ENCODE results near the gene TAF9B.
"Not testable (repeated sequence)": the region's sequence is repeated elsewhere in the genome, so short reads cannot be mapped to it uniquely, and the experiment has no call there.

Gene TAF9B, protein sequence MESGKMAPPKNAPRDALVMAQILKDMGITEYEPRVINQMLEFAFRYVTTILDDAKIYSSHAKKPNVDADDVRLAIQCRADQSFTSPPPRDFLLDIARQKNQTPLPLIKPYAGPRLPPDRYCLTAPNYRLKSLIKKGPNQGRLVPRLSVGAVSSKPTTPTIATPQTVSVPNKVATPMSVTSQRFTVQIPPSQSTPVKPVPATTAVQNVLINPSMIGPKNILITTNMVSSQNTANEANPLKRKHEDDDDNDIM
- total RNA-seq: 12.5 to 19.4 (median 15.7) reads per million in 4 donors

DNA sequence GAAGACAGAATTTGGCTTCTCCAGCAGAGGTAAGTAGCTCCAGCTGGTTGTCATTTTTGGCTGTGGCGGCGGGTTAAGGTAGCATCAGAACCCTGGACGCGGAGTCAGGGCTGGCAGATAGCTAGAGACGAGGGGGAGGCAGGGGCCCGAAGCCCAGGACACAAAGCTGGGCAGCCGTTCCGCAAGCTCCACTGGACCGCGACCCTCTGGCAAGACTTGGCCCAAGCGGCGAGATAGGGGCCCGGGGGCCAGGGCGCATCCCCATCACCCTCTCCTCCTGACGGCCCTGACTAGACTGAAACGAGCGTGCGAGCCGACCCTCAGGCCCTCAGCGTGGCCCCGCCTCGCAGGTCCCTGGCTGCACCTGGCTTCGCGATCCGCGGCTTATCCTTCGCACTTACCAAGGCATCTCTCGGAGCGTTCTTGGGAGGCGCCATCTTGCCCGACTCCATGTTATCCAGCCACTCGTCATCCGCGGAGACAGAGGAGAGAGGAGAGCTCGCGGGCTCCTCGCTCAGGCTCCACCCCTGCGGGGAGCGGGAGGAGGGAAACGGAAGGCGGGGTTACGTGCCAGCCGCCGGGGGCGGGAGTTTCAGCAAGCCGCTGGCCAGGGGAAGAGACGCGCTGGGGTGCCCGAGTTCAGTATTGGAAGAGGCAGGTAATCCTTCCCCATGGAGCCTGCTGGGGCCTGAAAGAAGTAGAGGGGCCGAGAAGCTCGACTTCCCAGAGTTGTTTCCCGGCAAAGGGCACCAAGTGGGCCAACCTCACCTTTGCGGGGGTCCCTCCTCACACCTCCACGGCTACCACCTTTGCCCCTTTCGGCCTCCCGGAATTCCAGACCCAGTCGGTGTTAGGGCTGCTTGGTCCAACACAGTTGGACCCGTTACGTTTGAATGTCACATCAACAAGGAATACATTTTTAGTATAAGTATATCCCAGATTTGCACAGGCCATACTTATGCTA, at the start of gene TAF9B:
Gene TAF9B (minus strand): TSS at position 491 of the 964 bp plus-strand sequence. CDS start 39 bp downstream, at position 452.
- DNase-seq: peak; percentile 63 to 87 (median 77)

DNA sequence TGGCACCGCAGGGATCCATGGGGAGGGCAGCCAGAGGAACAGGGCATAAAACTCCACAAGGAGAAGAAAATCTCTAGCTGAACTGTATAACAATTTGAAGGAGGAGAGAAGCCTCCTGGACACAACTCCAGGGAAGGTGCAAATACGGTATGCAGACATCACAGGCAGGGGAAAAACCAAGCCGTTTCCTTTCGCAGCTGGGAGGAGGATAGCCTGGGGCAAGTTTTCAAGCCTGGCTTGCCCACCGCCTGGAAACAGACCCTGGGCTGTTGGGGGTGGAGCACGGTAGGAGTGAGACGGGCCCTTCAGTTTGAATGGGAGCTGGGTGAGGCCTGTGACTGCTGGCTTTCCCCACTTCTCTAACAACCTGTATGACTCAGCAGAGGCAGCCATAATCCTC, 43.4 kb upstream of the TAF9B start:
- DNase-seq: no peak

DNA sequence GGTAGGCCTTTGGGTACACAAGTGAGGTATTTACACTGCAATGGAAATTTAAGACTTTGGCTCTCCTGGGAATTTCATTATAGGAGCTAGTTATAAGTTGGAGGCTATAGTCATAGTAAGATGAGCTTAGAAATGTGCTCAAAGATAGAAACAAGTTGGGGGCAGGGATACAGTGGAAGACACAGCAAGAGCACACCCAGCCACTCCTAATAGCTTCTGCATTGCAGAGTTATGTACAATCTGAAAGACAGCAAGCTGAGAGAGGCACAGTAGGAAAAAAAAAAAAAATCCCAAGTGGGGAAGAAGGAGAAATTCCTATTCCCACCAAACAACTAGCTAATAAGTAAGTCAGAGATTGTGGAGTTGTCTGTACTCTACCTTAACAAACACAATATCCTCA, 41.9 kb upstream of the TAF9B start:
- DNase-seq: no peak

DNA sequence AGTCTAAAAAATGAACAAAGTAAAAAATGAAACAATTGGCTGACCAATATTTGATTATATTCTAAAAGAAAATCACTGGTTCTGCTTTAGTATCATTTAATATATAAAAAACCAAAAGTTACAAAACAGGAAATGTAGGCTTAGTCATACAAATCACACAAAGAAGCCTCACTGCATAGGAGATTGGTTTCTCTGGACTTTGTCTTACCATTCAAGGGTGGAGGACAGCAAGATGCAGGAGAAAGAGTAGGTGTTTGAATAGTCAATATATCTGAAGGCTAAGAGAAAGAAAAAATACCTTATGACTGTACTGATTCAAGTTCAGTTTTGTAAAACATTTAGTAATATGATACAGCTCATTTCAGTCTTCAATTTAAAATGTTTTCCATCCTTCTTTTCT, 28.6 kb upstream of the TAF9B start:
- peak in 1 of 5 donors; percentile 3 for DNase-seq

DNA sequence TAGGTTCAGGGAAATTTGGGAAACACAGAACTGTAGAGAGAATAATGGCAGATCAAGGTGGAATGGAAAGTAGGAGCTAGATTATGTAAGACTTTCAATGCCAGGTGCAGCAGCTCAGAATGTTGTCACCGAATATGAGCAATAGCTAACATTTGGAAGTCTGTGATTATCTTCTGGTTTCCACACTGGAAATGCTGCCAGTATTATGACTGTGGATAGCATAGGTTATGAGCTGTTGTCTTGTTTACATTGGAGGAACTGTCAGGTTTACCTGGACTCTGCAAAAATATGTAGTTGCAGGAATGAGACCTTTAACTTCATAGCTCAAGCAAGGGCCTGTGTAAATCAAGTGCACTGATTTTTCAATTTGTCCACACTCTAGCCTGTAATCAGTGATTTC, 26.0 kb upstream of the TAF9B start:
- no peak for DNase-seq

DNA sequence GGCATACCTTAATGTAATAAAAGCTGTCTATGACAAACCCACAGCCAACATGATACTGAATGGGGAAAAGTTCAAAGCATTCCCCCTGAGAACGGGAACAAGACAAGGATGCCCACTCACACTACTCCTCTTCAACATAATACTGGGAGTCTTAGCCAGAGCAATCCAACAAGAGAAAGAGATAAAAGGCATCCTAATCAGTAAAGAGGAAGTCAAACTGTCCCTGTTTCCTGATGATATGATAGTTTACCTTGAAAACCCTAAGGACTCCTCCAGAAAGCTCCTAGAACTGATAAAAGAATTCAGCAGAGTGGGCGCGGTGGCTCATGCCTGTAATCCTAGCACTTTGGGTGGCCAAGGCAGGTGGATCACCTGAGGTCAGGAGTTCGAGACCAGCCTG, 23.7 kb upstream of the TAF9B start:
- DNase-seq: not testable (repeated sequence)

DNA sequence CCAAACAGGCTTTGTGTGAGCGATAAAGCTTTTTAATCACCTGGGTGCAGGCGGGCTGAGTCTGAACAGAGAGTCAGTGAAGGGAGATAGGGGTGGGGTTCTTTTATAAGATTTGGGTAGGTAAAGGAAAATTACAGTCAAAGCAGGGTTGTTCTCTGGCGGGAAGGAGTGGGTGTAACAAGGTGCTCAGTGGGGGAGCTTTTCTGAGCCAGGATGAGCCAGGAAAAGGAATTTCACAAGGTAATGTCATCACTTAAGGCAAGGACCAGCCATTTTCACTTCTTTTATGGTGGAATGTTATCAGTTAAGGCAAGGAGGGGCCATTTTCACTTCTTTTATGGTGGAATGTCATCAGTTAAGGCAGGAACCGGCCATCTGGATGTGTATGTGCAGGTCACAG, 21.3 kb upstream of the TAF9B start:
- DNase-seq: not testable (repeated sequence)

DNA sequence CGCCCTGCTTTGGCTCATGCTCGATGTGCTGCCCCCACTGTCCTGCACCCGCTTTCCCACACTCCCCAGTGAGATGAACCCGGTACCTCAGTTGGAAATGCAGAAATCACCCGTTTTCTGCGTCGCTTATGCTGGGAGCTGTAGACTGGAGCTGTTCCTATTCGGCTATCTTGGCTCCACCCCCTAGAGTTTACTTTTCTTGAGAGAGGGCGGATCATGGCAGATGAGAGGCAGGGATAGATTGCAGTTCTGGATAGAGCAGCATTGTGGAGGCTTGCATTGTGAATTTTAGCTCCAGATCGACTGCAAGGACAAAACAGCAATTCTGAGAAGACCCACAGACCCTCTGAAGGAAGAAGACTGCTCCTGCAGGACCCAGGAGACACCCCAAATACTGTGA, 18.4 kb upstream of the TAF9B start:
- DNase-seq: not testable (repeated sequence)

DNA sequence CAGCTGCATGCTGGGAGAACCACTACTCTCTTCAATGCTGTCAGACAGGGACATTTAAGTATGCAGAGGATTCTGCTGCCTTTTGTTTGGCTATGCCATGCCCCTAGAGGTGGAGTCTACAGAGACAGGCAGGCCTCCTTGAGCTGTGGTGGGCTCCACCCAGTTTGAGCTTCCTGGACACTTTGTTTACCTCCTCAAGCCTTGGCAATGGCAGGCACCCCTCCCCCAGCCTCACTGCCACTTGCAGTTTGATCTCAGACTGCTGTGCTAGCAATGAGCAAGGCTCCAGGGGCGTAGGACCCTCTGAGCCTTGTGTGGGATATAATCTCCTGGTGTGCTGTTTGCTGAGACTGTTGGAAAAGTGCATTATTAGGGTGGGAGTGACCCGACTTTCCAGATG, 17.9 kb upstream of the TAF9B start:
- DNase-seq: not testable (repeated sequence)

DNA sequence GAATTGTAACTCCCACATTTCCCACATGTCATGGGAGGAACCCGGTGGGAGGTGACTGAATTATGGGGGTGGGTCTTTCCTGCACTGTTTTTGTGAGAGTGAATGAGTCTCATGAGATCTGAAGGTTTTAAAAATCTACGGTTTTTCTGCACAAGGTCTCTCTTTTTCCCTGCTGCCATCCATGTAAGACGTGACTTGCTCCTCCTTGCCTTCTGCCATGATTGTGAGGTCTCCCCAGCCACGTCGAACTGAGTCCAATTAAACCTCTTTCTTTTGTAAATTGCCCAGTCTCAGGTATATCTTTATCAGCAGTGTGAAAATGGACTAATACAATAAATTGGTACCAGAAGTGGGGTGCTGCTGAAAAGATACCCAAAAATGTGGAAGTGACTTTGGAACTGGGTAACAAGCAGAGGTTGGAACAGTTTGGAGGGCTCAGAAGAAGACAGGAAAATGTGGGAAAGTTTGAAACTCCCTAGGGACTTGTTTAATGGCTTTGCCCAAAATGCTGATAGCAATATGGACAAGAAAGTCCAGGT, 7.6 kb upstream of the TAF9B start:
- not testable (repeated sequence) for DNase-seq

DNA sequence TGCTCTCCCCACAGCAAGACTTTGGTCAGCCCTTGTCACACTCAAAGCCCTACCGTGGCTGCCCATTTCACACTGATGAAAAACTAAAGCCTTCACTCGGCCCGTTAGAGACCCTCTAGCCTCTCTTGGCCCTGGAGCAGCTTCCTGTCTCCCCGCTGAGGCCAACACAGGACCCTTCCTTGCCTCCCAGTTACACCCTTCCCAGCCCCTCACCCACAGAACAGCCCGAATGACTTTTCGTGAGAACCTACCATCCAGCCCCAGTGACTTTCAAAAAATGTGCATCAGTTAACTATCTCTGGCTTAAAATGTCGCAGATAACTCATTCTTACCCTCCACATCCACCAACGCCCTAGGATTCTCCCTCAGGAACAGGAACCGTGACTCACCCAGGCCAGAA, 756 bp upstream of the TAF9B start:
- no peak for DNase-seq

DNA sequence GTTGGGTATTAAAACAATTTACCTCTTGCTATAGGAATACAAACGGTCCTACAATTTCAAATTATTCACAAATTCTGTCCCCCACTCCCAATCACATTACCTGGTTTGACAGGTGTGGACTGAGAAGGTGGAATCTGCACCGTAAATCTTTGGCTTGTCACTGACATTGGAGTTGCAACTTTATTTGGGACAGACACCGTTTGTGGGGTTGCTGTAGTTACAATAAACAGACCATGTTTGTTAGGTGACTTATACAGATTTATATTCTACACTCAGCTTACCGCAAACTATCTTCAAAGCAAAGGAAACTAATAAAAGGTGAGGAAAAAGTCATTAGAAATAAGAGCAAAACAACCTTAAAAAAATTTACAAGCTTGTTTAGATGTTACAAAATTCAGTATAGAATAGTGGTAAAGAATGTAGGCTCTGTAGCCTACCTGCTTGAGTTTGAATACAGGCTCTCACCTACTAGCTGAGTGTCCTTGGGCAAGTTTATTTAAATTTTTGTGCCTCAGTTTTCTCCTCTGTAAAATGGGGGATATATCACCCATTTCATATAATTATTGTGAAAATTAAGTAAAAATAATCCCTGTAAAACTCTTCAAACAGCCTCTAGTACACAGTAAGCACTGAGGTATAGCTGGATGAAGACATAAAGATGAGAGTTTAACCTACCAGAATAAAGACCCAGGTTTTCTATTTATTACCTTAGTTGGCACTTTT, 6.1 kb downstream of the TAF9B start:
- no peak for DNase-seq

DNA sequence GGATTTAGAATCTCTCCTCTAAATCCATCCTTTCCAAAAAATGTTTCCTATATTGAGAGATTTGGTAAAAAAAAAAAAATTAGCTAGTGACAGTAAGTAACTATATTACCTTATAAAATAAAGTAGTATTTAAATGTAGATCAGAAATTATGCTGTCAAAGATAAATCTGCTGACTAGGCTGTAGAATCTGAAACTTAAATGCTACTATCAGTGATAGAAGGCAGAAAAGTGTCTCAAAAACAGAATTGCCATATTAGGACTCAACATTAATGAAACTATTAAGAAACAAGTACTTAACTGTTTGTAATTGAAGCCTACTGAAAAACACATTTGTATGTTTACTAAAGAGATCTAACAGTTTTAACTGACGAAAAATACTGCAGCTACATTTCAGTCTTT, 8.3 kb downstream of the TAF9B start:
- no peak for DNase-seq

DNA sequence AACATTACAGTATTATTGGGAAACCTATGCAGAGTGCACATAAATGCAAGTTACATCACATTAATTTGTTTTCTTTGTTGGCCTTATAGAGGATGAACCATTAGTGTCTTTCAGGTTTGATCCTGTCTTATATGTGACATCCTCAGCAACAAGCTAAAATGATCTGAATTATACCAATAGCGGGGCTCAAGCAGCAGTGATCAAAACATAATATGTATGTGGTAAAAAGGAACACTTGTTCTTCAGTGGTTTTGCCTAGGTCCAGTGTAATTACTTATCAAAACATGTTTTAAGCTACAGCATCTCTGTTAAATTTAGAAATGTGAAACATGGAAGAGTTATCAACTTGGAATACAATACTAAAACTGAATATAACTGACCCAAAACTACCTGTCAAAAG, 9.1 kb downstream of the TAF9B start:
- DNase-seq: no peak

DNA sequence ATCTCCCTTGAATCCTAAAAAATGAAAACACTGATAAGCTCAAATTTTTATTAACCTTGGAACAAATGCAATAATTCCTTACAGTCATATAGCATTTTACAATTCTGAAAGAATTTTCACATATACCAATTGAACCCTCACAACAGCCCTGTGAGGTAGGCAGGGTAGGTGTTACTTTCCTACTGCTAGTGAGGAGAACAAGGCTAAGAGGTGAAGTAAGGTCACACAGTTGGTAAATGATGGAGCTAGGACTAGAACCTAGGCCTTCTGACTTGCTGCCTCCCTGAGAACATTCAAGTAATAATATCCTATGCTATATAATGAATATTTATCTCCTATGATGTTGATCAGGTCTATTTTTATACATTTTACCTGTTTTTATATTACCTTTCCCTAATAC, 9.7 kb downstream of the TAF9B start:
- DNase-seq: no peak

DNA sequence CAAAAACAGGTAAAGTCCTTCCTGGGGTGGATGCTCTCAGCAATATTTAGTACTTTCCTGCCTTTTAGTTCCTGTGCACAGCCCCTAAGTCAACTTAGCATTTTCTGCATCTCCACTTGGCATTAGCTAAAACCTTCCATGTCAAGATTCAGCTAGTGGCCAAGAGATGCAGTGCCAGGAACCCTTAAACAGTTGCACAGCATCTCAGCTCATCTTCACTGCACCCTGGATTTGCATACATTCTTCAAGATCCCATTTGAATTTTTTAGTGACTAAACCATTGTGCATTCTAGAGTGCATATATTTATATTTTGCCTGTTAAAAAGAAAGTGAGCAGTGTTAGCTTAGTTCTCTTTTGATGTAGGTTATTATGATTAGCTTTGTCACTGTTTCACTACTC, 13.7 kb downstream of the TAF9B start:
- not testable (repeated sequence) for DNase-seq

DNA sequence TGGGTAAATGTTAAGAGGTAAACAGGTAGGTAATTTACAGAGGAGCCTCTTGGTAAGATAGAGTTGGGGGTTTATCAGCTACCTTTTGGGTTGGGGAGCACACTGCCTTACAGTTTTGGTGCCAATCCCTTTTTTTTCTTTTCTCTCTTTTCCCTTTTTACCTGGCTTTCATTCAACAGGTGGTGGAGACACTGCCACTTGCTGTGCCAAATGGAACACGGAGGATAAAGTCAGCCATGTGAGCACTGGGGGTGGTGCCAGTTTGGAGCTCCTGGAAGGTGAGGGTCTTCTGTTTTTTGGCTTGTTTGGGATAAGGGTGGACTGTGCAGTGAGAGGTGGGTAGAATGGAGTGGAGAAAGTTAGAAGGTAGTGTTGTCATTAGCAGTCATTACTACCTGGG, 14.3 kb downstream of the TAF9B start:
- DNase-seq: no peak

DNA sequence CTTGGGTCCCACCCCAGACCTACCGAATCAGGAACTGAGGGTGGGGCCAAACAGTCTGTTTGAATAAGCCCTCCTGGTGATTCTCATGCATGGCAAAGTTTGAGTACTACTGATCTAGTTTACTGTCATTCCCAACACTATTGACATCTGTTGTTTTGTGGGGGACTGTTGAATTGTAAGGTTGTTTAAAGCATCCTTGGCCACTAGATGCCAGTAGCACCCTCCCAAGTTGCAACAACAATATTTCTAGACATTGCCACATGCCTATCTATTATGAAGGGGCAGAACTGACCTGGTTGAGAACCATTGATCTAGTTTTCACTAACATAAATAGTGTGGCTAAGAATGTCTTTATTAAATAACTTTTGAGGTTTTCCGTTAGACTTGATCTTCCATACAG, 15.1 kb downstream of the TAF9B start:
- DNase-seq: no peak

DNA sequence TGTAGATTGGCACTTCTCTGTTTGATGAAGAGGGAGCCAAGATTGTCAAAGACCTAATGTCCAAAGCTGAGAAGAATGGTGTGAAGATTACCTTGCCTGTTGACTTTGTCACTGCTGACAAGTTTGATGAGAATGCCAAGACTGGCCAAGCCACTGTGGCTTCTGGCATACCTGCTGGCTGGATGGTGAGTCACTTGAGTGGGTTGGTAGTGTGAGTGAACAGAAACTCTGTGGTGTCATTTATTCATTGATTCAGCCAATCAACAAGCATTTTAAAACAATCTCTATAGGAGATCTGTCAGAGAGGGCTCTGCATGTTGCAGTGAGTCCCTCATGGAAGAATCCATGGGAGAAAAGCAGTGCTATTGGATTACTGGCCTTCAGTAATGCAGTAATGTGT, 16.3 kb downstream of the TAF9B start:
- DNase-seq: no peak

DNA sequence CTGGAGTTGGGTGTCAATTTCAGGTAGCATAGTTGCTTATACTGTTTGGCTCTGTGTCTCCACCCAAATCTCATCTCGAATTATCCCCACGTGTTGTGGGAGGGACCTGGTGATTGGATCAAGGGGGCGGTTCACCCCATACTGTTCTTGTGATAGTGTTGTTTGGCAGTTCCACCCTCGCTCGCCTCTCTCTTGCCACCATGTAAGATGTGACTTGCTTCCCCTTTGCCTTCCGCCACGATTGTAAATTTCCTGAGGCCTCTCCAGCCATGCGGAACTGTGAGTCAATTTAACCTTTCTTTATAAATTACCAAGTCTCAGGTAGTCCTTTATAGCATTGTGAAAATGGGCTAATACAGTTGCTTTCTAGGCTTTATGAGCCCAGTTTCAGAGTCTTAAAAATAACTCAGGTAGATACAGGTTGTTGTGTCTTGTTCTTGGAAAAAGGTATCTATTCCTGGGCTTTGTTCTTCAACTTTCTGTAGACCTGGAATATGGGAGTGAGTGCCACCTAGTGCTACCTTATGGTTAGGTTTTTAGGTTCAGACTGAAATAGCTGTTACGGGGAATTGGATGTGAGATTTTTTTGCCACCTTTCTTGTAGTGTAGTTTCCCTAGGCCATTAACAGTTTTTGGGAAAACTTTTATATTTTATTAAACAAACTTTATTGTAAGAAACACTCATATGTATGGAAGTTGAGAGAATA, 19.8 kb downstream of the TAF9B start:
- no peak for DNase-seq

DNA sequence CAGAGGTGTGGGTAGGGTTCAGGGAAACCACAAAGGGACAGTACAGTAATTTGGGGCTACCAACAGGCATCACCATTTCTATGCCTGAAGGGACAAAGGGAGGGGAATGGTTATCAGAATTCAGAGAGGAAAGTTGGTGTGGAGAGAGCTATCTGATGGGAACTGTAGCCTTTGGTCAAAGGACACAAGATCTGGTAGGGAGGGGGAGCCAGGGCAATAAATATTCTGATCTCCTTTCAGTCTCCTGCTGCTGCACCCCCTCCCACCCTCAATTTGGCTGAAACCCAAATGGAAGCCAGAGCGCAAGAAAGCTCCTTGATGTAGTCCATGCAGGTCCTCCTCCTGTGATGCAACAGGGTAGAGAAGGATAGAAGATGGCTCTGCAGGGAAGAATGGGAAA, 20.8 kb downstream of the TAF9B start:
- no peak for DNase-seq

DNA sequence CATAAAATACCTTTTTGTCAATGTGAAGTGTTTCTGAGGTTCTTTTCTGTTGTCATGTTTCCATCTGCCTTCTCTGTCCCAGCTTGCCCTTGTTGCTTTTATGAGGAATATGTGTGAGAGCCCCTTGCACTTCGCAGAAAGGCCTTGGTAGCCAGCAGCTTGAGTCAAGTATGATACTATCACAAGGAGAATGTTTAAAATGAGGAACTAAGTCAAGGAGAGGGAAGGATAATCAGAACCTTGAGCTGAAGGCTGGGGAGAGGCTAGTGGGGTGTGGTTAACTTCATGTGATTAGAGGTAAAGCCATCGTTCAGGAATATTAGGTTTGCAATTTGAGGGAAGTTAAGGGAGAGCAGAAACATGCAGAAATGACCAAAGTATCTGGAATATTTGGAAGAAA, 22.7 kb downstream of the TAF9B start:
- no peak for DNase-seq
